HEK293 (cell line): ENCODE measurements around the gene GTF3C4.

Source experiments
- CTCF ChIA-PET: fragments of 350-600 bp; formaldehyde crosslinking; extraction: SDS; loops from one replicate; lab custom pipeline; 2021; ENCODE audit warnings: antibody characterized with exemption; lab: Yijun Ruan, JAX
- POLR2A ChIA-PET: fragments of 300-600 bp; formaldehyde crosslinking; extraction: SDS; loops from one replicate; lab custom pipeline; 2020; ENCODE audit warnings: antibody characterized with exemption, inconsistent platforms; lab: Yijun Ruan, JAX
- H3K27ac ChIP-seq: fragments of 200-500 bp; sonication (Bioruptor generic); 2 replicates; pipeline ENCODE4 v1.5.1; 2014; ENCODE audit warnings: low read depth, low read length, control low read depth, inconsistent platforms; ENCODE audit errors: extremely low read depth
- H3K36me3 ChIP-seq, 2 experiments: fragments of 200-500 bp in 1 of 2; sonication (Bioruptor generic) in 1 of 2; 1 replicate in 1 of 2; 2 replicates in 1 of 2; pipeline ENCODE4 v1.5.1; 2014 to 2017; ENCODE audit warnings: inconsistent platforms in 2 of 2, low read length in 2 of 2; ENCODE audit not compliant: control insufficient read depth in 2 of 2, insufficient read depth in 1 of 2
- H3K4me1 ChIP-seq: fragments of 200-500 bp; sonication (Bioruptor generic); 2 replicates; pipeline ENCODE4 v1.5.1; 2014; ENCODE audit warnings: mild to moderate bottlenecking, low read length, inconsistent platforms; ENCODE audit not compliant: control insufficient read depth, insufficient read depth
- H3K4me3 ChIP-seq: 2 replicates; pipeline ENCODE4 v1.5.1; 2011; ENCODE audit warnings: low read depth, mild to moderate bottlenecking, control low read depth, low read length, moderate library complexity
- H3K9me3 ChIP-seq: fragments of 200-500 bp; sonication (Bioruptor generic); 2 replicates; pipeline ENCODE4 v1.5.1; 2014; ENCODE audit warnings: low read depth, low read length, inconsistent platforms; ENCODE audit not compliant: control insufficient read depth, insufficient read depth
- BCL11A ChIP-seq: fragments of 450-650 bp; formaldehyde crosslinking; IDR thresholded peaks from 2 replicates; pipeline ENCODE4 v1.5.1; 2016; ENCODE audit warnings: low read depth, missing biosample characterization, missing genetic modification characterization
- ELK4 ChIP-seq: IDR thresholded peaks from 2 replicates; pipeline ENCODE4 v1.6.1; 2011; ENCODE audit warnings: mild to moderate bottlenecking, low read depth, low read length, borderline replicate concordance
- GLI4 ChIP-seq: fragments of 450-650 bp; formaldehyde crosslinking; IDR thresholded peaks from 2 replicates; pipeline ENCODE4 v1.5.1; 2016; ENCODE audit warnings: missing biosample characterization, missing genetic modification characterization
- HOXA7 ChIP-seq: sonication (generic); formaldehyde crosslinking; IDR thresholded peaks from 2 replicates; pipeline ENCODE4 v1.8.1; 2022; ENCODE audit warnings: missing genetic modification reagents, borderline replicate concordance
- KLF10 ChIP-seq: fragments of 450-650 bp; IDR thresholded peaks from 2 replicates; pipeline ENCODE4 v1.5.1; 2018; ENCODE audit warnings: missing biosample characterization, mild to moderate bottlenecking, missing genetic modification characterization
- OSR2 ChIP-seq: fragments of 450-650 bp; formaldehyde crosslinking; IDR thresholded peaks from 2 replicates; pipeline ENCODE4 v1.5.1; 2016; ENCODE audit warnings: missing biosample characterization, missing genetic modification characterization
- ZBTB20 ChIP-seq: fragments of 450-650 bp; formaldehyde crosslinking; IDR thresholded peaks from 2 replicates; pipeline ENCODE4 v1.5.1; 2016; ENCODE audit warnings: missing biosample characterization, missing genetic modification characterization
- ZBTB49 ChIP-seq: fragments of 450-650 bp; formaldehyde crosslinking; IDR thresholded peaks from 2 replicates; pipeline ENCODE4 v1.5.1; 2016; ENCODE audit warnings: missing biosample characterization, missing genetic modification characterization, low read depth
- ZBTB8A ChIP-seq: fragments of 450-650 bp; formaldehyde crosslinking; IDR thresholded peaks from 2 replicates; pipeline ENCODE4 v1.5.1; 2016; ENCODE audit warnings: missing biosample characterization, missing genetic modification characterization
- ZIC2 ChIP-seq: fragments of 450-650 bp; formaldehyde crosslinking; IDR thresholded peaks from 2 replicates; pipeline ENCODE4 v1.5.1; 2016; ENCODE audit warnings: missing biosample characterization, missing genetic modification characterization
- ZNF26 ChIP-seq: fragments of 450-650 bp; formaldehyde crosslinking; IDR thresholded peaks from 2 replicates; pipeline ENCODE4 v1.5.1; 2016; ENCODE audit warnings: missing biosample characterization, missing genetic modification characterization
- ZNF280D ChIP-seq: fragments of 450-650 bp; formaldehyde crosslinking; IDR thresholded peaks from 2 replicates; pipeline ENCODE4 v1.5.1; 2016; ENCODE audit warnings: missing biosample characterization, missing genetic modification characterization
- ZNF335 ChIP-seq: fragments of 450-650 bp; formaldehyde crosslinking; conservative IDR thresholded peaks from 2 replicates; pipeline ENCODE4 v1.5.1; 2016; ENCODE audit warnings: missing biosample characterization, missing genetic modification characterization
- ZNF398 ChIP-seq: fragments of 450-650 bp; formaldehyde crosslinking; IDR thresholded peaks from 2 replicates; pipeline ENCODE4 v1.5.1; 2017; ENCODE audit warnings: missing biosample characterization, missing genetic modification characterization
- ZNF404 ChIP-seq: fragments of 450-650 bp; formaldehyde crosslinking; IDR thresholded peaks from 2 replicates; pipeline ENCODE4 v1.5.1; 2017; ENCODE audit warnings: missing biosample characterization, missing genetic modification characterization
- ZNF48 ChIP-seq: fragments of 450-650 bp; formaldehyde crosslinking; IDR thresholded peaks from 2 replicates; pipeline ENCODE4 v1.5.1; 2016; ENCODE audit warnings: missing biosample characterization, missing genetic modification characterization
- ZNF639 ChIP-seq: fragments of 450-650 bp; formaldehyde crosslinking; IDR thresholded peaks from 2 replicates; pipeline ENCODE4 v1.5.1; 2016; ENCODE audit warnings: missing biosample characterization, missing genetic modification characterization
- ZNF670 ChIP-seq: fragments of 450-650 bp; formaldehyde crosslinking; IDR thresholded peaks from 2 replicates; pipeline ENCODE4 v1.5.1; 2016; ENCODE audit warnings: missing biosample characterization, missing genetic modification characterization, low read depth
- ZNF768 ChIP-seq: fragments of 450-650 bp; formaldehyde crosslinking; IDR thresholded peaks from 2 replicates; pipeline ENCODE4 v1.5.1; 2018; ENCODE audit warnings: missing biosample characterization, mild to moderate bottlenecking, missing genetic modification characterization
- ZSCAN5A ChIP-seq: fragments of 450-650 bp; formaldehyde crosslinking; IDR thresholded peaks from 2 replicates; pipeline ENCODE4 v1.5.1; 2016; ENCODE audit warnings: missing biosample characterization, missing genetic modification characterization

GTF3C4 gene

GRCh38 chr9:132708239-132708638 is 38.0 kb downstream of the GTF3C4 start:
- ChIA-PET POLR2A (no interaction called here), CTCF (interaction anchor here (1.1 kb wide), 1 partner anchor 12 kb away, joined by 6 read pairs; no protein-coding TSS in a partner anchor)
- TF ChIP-seq ZNF398 (tag by site-specific recombination) (no peak), ZIC2 (no peak), ZNF48 (no peak), ZBTB49 (tag by site-specific recombination) (no peak), KLF10 (tag by site-specific recombination) (no peak), OSR2 (tag by site-specific recombination) (no peak), ZBTB8A (tag by site-specific recombination) (no peak), ZNF670 (tag by site-specific recombination) (no peak), ZNF26 (tag by site-specific recombination) (no peak), ELK4 (no peak), ZSCAN5A (tag by site-specific recombination) (no peak), GLI4 (no peak), ZBTB20 (tag by site-specific recombination) (no peak), ZNF639 (tag by site-specific recombination) (no peak), ZNF404 (no peak), ZNF768 (tag by site-specific recombination) (no peak), HOXA7 (CRISPR knock-in tag) (no peak), ZNF335 (tag by site-specific recombination) (no peak), ZNF280D (no peak), BCL11A (no peak)
- Histone ChIP-seq H3K27ac (no peak overlapping the region), H3K9me3 (no peaks in the 10 kb centered on the region), H3K36me3 (no peaks in the 10 kb centered on the region), H3K4me1 (no peaks in the 10 kb centered on the region), H3K4me3 (no peak overlapping the region)
